HEK293 (cell line): ENCODE results near the gene FAM120B.

Experiments used
- CTCF ChIA-PET: fragments of 350-600 bp; formaldehyde crosslinking; extraction: SDS; loops from one replicate; lab custom pipeline; 2021; ENCODE audit warnings: antibody characterized with exemption; lab: Yijun Ruan, JAX
- POLR2A ChIA-PET: fragments of 300-600 bp; formaldehyde crosslinking; extraction: SDS; loops from one replicate; lab custom pipeline; 2020; ENCODE audit warnings: antibody characterized with exemption, inconsistent platforms; lab: Yijun Ruan, JAX
- H3K27ac ChIP-seq: fragments of 200-500 bp; sonication (Bioruptor generic); 2 replicates; pipeline ENCODE4 v1.5.1; 2014; ENCODE audit warnings: low read depth, low read length, control low read depth, inconsistent platforms; ENCODE audit errors: extremely low read depth
- H3K36me3 ChIP-seq, 2 experiments: fragments of 200-500 bp in 1 of 2; sonication (Bioruptor generic) in 1 of 2; 1 replicate in 1 of 2; 2 replicates in 1 of 2; pipeline ENCODE4 v1.5.1; 2014 to 2017; ENCODE audit warnings: inconsistent platforms in 2 of 2, low read length in 2 of 2; ENCODE audit not compliant: control insufficient read depth in 2 of 2, insufficient read depth in 1 of 2
- H3K4me1 ChIP-seq: fragments of 200-500 bp; sonication (Bioruptor generic); 2 replicates; pipeline ENCODE4 v1.5.1; 2014; ENCODE audit warnings: mild to moderate bottlenecking, low read length, inconsistent platforms; ENCODE audit not compliant: control insufficient read depth, insufficient read depth
- H3K4me3 ChIP-seq: 2 replicates; pipeline ENCODE4 v1.5.1; 2011; ENCODE audit warnings: low read depth, mild to moderate bottlenecking, control low read depth, low read length, moderate library complexity
- H3K9me3 ChIP-seq: fragments of 200-500 bp; sonication (Bioruptor generic); 2 replicates; pipeline ENCODE4 v1.5.1; 2014; ENCODE audit warnings: low read depth, low read length, inconsistent platforms; ENCODE audit not compliant: control insufficient read depth, insufficient read depth
- PRDM1 ChIP-seq: fragments of 450-650 bp; formaldehyde crosslinking; IDR thresholded peaks from 2 replicates; pipeline ENCODE4; 2016; ENCODE audit warnings: missing biosample characterization, missing genetic modification characterization
- SP3 ChIP-seq: fragments of 450-650 bp; formaldehyde crosslinking; IDR thresholded peaks from 2 replicates; pipeline ENCODE4 v1.5.1; 2016; ENCODE audit warnings: missing biosample characterization, missing genetic modification characterization
- ZBTB17 ChIP-seq: fragments of 450-650 bp; formaldehyde crosslinking; IDR thresholded peaks from 2 replicates; pipeline ENCODE4 v1.5.1; 2016; ENCODE audit warnings: missing biosample characterization, missing genetic modification characterization
- ZBTB8A ChIP-seq: fragments of 450-650 bp; formaldehyde crosslinking; IDR thresholded peaks from 2 replicates; pipeline ENCODE4 v1.5.1; 2016; ENCODE audit warnings: missing biosample characterization, missing genetic modification characterization
- ZNF157 ChIP-seq: fragments of 450-650 bp; formaldehyde crosslinking; IDR thresholded peaks from 2 replicates; pipeline ENCODE4 v1.5.1; 2016; ENCODE audit warnings: missing biosample characterization, missing genetic modification characterization
- ZNF174 ChIP-seq: fragments of 450-650 bp; formaldehyde crosslinking; IDR thresholded peaks from 2 replicates; pipeline ENCODE4 v1.5.0; 2017; ENCODE audit warnings: missing biosample characterization, mild to moderate bottlenecking, missing genetic modification characterization
- ZNF341 ChIP-seq: fragments of 450-650 bp; formaldehyde crosslinking; IDR thresholded peaks from 2 replicates; pipeline ENCODE4; 2016; ENCODE audit warnings: low read depth, missing biosample characterization, missing genetic modification characterization
- ZNF529 ChIP-seq: fragments of 450-650 bp; formaldehyde crosslinking; IDR thresholded peaks from 2 replicates; pipeline ENCODE4 v1.5.1; 2017; ENCODE audit warnings: missing genetic modification characterization, missing biosample characterization; ENCODE audit not compliant: insufficient replicate concordance
- TF ChIP-seq, protein P1 (sequence below): fragments of 450-650 bp; IDR thresholded peaks from 2 replicates; pipeline ENCODE4 v1.5.1; 2018; ENCODE audit warnings: missing biosample characterization, missing genetic modification characterization
- TF ChIP-seq, protein P2 (sequence below): fragments of 450-650 bp; formaldehyde crosslinking; IDR thresholded peaks from 2 replicates; pipeline ENCODE4 v1.5.1; 2016; ENCODE audit warnings: missing biosample characterization, missing genetic modification characterization
- TF ChIP-seq, protein P3 (sequence below): fragments of 450-650 bp; formaldehyde crosslinking; conservative IDR thresholded peaks from 2 replicates; pipeline ENCODE4 v1.5.1; 2016; ENCODE audit warnings: low read depth, missing biosample characterization, missing genetic modification characterization
- TF ChIP-seq, protein P4 (sequence below): fragments of 450-650 bp; formaldehyde crosslinking; IDR thresholded peaks from 2 replicates; pipeline ENCODE4 v1.5.1; 2017; ENCODE audit warnings: missing biosample characterization, missing genetic modification characterization
- TF ChIP-seq, protein P5 (sequence below): fragments of 450-650 bp; formaldehyde crosslinking; IDR thresholded peaks from 2 replicates; pipeline ENCODE4 v1.5.1; 2016; ENCODE audit warnings: missing biosample characterization, missing genetic modification characterization
- TF ChIP-seq, protein P6 (sequence below): fragments of 450-650 bp; formaldehyde crosslinking; IDR thresholded peaks from 2 replicates; pipeline ENCODE4 v1.5.1; 2016; ENCODE audit warnings: missing biosample characterization, missing genetic modification characterization

FAM120B gene

DNA sequence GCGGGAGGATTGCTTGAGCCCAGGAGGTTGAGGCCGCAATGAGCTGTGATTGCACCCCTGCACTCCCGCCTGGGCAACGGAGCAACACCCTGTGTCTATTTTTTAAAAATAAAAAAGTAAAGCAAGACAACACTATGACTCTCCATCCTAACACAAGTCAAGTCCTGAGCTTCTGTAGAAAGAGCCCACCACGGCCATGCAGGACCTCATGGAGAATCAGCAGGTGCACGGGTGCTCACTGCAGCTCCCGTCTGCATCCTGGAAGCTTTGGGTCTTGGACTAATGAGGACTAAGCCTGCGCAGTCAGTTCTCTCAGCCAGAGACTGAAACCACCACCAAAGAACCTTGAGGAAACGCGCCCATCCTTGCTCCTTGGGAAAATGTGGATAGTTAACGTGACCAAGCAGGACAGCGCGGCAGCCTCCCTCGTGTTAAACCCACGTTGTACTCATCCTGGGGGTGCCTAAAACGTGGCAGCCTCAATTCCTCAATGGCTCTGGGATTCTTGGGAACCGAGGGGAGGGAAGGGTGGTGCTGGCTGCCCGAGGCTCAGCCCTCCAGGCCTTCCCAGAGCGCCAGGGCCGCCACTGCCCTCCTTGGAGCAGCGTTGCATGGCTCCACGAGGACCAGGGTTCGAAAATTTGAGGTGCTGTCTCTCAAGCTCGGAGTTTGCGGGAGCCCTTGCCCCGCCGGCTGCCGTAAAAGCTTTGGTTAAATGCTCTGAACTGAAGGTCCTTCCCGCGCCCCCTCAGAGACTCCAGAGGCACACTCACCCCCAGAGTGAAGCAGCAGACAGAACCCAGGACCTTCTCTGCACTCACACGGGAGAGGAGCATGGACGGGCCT, 44.7 kb upstream of the FAM120B start:
- TF ChIP-seq ZBTB17 (no peak), ZNF157 (no peak), ZBTB8A (no peak), SP3 (no peak), PRDM1 (no peak), ZNF529 (tag by site-specific recombination) (no peak), ZNF341 (tag by site-specific recombination) (no peak), ZNF174 (tag by site-specific recombination) (no peak)
- TF ChIP-seq, protein P1, sequence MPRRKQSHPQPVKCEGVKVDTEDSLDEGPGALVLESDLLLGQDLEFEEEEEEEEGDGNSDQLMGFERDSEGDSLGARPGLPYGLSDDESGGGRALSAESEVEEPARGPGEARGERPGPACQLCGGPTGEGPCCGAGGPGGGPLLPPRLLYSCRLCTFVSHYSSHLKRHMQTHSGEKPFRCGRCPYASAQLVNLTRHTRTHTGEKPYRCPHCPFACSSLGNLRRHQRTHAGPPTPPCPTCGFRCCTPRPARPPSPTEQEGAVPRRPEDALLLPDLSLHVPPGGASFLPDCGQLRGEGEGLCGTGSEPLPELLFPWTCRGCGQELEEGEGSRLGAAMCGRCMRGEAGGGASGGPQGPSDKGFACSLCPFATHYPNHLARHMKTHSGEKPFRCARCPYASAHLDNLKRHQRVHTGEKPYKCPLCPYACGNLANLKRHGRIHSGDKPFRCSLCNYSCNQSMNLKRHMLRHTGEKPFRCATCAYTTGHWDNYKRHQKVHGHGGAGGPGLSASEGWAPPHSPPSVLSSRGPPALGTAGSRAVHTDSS (tag by site-specific recombination), result no peak
- TF ChIP-seq, protein P2, sequence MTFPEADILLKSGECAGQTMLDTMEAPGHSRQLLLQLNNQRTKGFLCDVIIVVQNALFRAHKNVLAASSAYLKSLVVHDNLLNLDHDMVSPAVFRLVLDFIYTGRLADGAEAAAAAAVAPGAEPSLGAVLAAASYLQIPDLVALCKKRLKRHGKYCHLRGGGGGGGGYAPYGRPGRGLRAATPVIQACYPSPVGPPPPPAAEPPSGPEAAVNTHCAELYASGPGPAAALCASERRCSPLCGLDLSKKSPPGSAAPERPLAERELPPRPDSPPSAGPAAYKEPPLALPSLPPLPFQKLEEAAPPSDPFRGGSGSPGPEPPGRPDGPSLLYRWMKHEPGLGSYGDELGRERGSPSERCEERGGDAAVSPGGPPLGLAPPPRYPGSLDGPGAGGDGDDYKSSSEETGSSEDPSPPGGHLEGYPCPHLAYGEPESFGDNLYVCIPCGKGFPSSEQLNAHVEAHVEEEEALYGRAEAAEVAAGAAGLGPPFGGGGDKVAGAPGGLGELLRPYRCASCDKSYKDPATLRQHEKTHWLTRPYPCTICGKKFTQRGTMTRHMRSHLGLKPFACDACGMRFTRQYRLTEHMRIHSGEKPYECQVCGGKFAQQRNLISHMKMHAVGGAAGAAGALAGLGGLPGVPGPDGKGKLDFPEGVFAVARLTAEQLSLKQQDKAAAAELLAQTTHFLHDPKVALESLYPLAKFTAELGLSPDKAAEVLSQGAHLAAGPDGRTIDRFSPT (tag by site-specific recombination), result no peak
- TF ChIP-seq, protein P3, sequence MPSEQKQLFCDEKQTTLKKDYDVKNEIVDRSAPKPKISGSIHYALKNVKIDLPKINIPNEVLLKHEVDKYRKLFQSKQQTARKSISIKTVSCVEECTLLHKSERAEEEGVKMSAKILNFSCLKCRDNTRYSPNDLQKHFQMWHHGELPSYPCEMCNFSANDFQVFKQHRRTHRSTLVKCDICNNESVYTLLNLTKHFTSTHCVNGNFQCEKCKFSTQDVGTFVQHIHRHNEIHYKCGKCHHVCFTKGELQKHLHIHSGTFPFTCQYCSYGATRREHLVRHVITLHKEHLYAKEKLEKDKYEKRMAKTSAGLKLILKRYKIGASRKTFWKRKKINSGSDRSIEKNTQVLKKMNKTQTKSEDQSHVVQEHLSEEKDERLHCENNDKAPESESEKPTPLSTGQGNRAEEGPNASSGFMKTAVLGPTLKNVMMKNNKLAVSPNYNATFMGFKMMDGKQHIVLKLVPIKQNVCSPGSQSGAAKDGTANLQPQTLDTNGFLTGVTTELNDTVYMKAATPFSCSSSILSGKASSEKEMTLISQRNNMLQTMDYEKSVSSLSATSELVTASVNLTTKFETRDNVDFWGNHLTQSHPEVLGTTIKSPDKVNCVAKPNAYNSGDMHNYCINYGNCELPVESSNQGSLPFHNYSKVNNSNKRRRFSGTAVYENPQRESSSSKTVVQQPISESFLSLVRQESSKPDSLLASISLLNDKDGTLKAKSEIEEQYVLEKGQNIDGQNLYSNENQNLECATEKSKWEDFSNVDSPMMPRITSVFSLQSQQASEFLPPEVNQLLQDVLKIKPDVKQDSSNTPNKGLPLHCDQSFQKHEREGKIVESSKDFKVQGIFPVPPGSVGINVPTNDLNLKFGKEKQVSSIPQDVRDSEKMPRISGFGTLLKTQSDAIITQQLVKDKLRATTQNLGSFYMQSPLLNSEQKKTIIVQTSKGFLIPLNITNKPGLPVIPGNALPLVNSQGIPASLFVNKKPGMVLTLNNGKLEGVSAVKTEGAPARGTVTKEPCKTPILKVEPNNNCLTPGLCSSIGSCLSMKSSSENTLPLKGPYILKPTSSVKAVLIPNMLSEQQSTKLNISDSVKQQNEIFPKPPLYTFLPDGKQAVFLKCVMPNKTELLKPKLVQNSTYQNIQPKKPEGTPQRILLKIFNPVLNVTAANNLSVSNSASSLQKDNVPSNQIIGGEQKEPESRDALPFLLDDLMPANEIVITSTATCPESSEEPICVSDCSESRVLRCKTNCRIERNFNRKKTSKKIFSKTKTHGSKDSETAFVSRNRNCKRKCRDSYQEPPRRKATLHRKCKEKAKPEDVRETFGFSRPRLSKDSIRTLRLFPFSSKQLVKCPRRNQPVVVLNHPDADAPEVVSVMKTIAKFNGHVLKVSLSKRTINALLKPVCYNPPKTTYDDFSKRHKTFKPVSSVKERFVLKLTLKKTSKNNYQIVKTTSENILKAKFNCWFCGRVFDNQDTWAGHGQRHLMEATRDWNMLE, result no peak
- TF ChIP-seq, protein P4, sequence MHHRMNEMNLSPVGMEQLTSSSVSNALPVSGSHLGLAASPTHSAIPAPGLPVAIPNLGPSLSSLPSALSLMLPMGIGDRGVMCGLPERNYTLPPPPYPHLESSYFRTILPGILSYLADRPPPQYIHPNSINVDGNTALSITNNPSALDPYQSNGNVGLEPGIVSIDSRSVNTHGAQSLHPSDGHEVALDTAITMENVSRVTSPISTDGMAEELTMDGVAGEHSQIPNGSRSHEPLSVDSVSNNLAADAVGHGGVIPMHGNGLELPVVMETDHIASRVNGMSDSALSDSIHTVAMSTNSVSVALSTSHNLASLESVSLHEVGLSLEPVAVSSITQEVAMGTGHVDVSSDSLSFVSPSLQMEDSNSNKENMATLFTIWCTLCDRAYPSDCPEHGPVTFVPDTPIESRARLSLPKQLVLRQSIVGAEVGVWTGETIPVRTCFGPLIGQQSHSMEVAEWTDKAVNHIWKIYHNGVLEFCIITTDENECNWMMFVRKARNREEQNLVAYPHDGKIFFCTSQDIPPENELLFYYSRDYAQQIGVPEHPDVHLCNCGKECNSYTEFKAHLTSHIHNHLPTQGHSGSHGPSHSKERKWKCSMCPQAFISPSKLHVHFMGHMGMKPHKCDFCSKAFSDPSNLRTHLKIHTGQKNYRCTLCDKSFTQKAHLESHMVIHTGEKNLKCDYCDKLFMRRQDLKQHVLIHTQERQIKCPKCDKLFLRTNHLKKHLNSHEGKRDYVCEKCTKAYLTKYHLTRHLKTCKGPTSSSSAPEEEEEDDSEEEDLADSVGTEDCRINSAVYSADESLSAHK (tag by site-specific recombination), result no peak
- TF ChIP-seq, protein P5, sequence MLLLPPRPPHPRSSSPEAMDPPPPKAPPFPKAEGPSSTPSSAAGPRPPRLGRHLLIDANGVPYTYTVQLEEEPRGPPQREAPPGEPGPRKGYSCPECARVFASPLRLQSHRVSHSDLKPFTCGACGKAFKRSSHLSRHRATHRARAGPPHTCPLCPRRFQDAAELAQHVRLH, result no peak
- TF ChIP-seq, protein P6, sequence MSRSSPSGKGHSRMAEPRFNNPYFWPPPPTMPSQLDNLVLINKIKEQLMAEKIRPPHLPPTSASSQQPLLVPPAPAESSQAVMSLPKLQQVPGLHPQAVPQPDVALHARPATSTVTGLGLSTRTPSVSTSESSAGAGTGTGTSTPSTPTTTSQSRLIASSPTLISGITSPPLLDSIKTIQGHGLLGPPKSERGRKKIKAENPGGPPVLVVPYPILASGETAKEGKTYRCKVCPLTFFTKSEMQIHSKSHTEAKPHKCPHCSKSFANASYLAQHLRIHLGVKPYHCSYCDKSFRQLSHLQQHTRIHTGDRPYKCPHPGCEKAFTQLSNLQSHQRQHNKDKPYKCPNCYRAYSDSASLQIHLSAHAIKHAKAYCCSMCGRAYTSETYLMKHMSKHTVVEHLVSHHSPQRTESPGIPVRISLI (tag by site-specific recombination), result no peak
- Histone ChIP-seq H3K27ac (no peak overlapping the region), H3K4me3 (no peak overlapping the region), H3K36me3 (no peaks in the 10 kb centered on the region), H3K9me3 (no peaks in the 10 kb centered on the region), H3K4me1 (no peaks in the 10 kb centered on the region)
- ChIA-PET CTCF (interaction anchor here (0.6 to 1.1 kb wide), 2 partner anchors 9 to 1055 kb away, joined by 3 read pairs; no protein-coding TSS in a partner anchor), POLR2A (no interaction called here)
